Vagina (tissue), 2 donors: ENCODE results near the gene HYOU1.
"Not testable (repeated sequence)": the region's sequence is repeated elsewhere in the genome, so short reads cannot be mapped to it uniquely, and the experiment has no call there.

Source experiments
- POLR2A ChIP-seq, 2 donors: fragments of 450-650 bp; IDR thresholded peaks; one replicate each; pipeline ENCODE4 v1.6.1; 2017; ENCODE audit warnings: antibody characterized with exemption in 2 of 2, mild to moderate bottlenecking in 2 of 2, moderate library complexity in 2 of 2
- POLR2AphosphoS5 ChIP-seq, 2 donors: sonication (generic); formaldehyde crosslinking; IDR thresholded peaks; one replicate each; pipeline ENCODE4 v1.9.0; 2017; ENCODE audit warnings: antibody characterized with exemption in 2 of 2, mild to moderate bottlenecking in 2 of 2, low read depth in 1 of 2; ENCODE audit not compliant: insufficient read depth in 1 of 2

- not testable (repeated sequence) for TF ChIP-seq POLR2A (IDR thresholded peaks at IDR 0.05); POLR2AphosphoS5 (IDR thresholded peaks at IDR 0.05; ENCODE audit: insufficient read depth in 1 of 2, low read depth in 1 of 2)
Measured at GRCh38 chr11:119039471-119039870, 17.5 kb downstream of the HYOU1 start.
